ENCODE measurements around the gene NPHS1. TPM values are rescaled to one million over a fixed set of nuclear protein-coding genes. Genes with fewer than 3 reads are reported as not detected.

Gene NPHS1
- total and polyA plus RNA-seq, 5 experiments from 2014 or later: 0.27 to 0.50 TPM; not detected in 3

DNA sequence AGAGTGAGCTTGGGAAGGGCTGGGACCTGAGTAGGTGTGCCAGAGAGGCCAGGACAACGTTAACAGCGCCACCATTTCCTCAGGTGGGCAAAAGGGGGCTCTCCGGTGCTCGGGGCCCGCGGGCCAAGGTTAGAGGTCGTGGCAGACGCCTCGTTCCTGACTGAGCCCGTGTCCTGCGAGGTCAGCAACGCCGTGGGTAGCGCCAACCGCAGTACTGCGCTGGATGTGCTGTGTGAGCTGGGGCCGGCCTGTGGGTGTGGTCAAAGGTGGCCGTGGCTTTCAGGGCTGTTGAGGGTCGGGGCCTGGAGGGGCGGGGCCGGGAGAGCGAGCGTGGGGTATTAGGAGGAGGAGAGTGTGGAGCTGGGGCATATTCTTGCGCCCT, 8.1 kb upstream of the NPHS1 start:
- Mint-ChIP-seq H3K4me1 (peaks cover 5 to 27% (median 12%) of the 10 kb centered on the region in 4 donors), H3K9me3 (peaks cover 0 to 2% (median 0%) of the 10 kb centered on the region in 9 donors), H3K27ac (no peak overlapping the region), H3K4me3 (no peak overlapping the region), H3K36me3 (peaks cover 0 to 3% (median 0%) of the 10 kb centered on the region in 3 donors), H3K27me3 (peaks cover 13 to 68% (median 45%) of the 10 kb centered on the region in 5 donors)
- ATAC-seq: no peak
- peak in 1 of 10 donors; percentile 32 for DNase-seq
- POLR2A ChIA-PET: no interaction called here

DNA sequence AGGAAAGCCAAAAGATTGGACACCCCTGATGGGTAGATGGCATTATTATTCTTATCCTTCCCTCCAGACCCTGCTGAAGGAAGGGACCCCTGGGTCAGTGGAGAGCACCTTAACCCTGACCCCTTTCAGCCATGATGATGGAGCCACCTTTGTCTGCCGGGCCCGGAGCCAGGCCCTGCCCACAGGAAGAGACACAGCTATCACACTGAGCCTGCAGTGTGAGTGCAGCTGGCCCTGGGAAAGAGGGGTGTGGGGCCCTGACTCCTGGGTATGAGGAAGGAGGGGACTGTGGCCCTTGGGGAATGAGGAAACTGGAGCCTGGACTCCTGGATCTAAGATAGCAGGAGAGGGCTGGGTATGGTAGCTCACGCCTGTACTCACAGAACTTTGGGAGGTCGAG, 7.1 kb upstream of the NPHS1 start:
- ATAC-seq (no peak), DNase-seq (peak in 1 of 10 donors; percentile 27)
- Mint-ChIP-seq H3K4me3 (no peak overlapping the region), H3K36me3 (peaks cover 0 to 3% (median 0%) of the 10 kb centered on the region in 3 donors), H3K9me3 (peaks cover 0 to 2% (median 0%) of the 10 kb centered on the region in 9 donors), H3K4me1 (peaks cover 5 to 27% (median 13%) of the 10 kb centered on the region in 4 donors), H3K27me3 (peaks cover 19 to 68% (median 47%) of the 10 kb centered on the region in 5 donors), H3K27ac (no peak overlapping the region)
- POLR2A ChIA-PET: no interaction called here

DNA sequence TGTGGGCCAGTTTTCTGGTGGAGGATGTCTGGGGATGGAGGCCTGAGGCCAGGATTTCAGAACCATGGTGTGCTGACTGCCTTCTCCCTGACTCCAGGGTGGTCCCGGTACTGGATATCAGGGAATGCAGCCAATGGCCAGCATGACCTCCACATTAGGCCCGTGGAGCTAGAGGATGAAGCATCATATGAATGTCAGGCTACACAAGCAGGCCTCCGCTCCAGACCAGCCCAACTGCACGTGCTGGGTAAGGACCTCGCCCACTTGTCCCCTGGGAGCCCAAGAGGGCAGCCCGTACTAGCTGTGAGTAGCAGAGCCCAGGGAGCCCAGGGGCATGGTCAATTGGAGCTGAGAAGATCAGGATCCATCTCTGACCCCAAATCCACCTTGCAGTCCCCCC, 6.0 kb upstream of the NPHS1 start:
- ATAC-seq (no peak), DNase-seq (peak in 1 of 10 donors; percentile 52)
- Mint-ChIP-seq H3K27ac (peak overlapping the region in 1 of 10 donors; percentile 79), H3K4me1 (peaks cover 5 to 27% (median 13%) of the 10 kb centered on the region in 4 donors), H3K9me3 (peaks cover 0 to 2% (median 0%) of the 10 kb centered on the region in 9 donors), H3K4me3 (peak overlapping the region in 6 of 10 donors; percentile 22 to 55 (median 48)), H3K27me3 (peaks cover 19 to 71% (median 49%) of the 10 kb centered on the region in 5 donors), H3K36me3 (peaks cover 0 to 3% (median 0%) of the 10 kb centered on the region in 3 donors)
- POLR2A ChIA-PET: no interaction called here

DNA sequence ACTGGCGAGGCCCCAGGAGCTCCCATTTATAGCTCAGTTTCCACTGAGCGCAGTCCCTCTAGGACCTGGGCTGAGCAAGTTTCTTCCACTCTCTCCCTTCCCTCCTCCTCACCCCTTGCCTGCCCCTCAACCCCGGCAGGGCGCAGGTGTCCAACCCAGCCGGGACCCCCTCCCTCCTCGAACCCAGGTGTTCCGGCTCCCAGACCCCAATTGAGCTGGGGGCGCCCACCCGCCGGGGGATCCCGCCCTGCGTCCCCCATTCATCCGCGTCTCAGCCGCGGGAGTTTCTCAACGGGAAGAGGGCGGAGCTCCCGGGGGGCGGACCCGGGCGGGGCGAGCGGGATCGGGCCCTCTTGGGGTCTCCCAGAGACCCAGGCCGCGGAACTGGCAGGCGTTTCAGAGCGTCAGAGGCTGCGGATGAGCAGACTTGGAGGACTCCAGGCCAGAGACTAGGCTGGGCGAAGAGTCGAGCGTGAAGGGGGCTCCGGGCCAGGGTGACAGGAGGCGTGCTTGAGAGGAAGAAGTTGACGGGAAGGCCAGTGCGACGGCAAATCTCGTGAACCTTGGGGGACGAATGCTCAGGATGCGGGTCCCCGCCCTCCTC, 4.3 kb upstream of the NPHS1 start, which contains the start of gene KIRREL2:
Gene KIRREL2 (plus strand): TSS at position 366 of the 604 bp plus-strand sequence. CDS start 209 bp downstream, at position 575.
- DNase-seq (peak in 4 of 10 donors; percentile 18 to 40 (median 28)), ATAC-seq (peak; percentile 69 to 72)
- H3K36me3 Mint-ChIP-seq: peaks cover 0 to 3% (median 0%) of the 10 kb centered on the region in 3 donors
- H3K9me3 Mint-ChIP-seq: peaks cover 0 to 2% (median 0%) of the 10 kb centered on the region in 9 donors
- POLR2A ChIA-PET: interaction anchor here (0.6 kb wide), 1 partner anchor 123 kb away, joined by 5 read pairs; no protein-coding TSS in a partner anchor
- H3K4me1 Mint-ChIP-seq: peaks cover 8 to 26% (median 17%) of the 10 kb centered on the region in 4 donors
- H3K27me3 Mint-ChIP-seq: peaks cover 20 to 72% (median 52%) of the 10 kb centered on the region in 5 donors
- H3K27ac Mint-ChIP-seq: peak within 1 kb of the TSS in 1 of 10 donors; percentile 29
- H3K4me3 Mint-ChIP-seq: peak within 1 kb of the TSS; percentile 71 to 85 (median 80)

DNA sequence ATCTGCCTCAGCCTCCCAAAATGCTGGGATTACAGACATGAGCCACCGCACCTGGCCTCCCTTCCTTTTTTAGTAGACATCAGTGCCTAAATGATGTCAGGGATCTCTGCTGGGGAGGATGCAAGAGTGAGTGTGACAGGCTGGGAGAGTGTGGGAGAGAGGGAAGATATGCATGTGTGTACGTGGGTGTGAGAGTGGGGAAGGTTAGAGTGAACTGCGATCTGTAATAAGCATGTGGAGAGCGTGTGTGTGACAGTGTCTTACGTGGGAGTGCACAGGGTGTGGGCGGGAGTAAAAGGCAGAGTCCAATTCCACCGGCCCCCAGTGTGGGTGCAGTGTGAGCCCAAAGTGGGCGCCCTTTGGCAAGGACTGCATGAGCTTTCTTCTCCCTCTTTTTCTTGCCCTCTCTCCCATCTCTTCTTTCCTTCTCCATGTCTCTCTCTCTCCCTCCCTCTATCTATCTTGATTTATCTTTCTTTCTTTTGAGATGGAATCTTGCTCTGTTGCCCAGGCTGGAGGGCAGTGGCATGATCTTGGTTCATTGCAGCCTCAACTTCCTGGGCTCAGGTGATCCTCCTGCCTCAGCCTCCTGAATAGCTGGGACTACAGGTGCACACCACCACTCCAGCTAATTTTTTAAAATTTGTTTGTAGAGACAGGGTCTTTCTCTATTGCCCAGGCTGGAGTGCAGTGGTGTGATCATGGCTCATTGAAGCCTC, 893 bp upstream of the NPHS1 start:
- DNase-seq: no peak
- POLR2A ChIA-PET: interaction anchor here (0.7 kb wide), 1 partner anchor 16 kb away, joined by 4 read pairs; no protein-coding TSS in a partner anchor

DNA sequence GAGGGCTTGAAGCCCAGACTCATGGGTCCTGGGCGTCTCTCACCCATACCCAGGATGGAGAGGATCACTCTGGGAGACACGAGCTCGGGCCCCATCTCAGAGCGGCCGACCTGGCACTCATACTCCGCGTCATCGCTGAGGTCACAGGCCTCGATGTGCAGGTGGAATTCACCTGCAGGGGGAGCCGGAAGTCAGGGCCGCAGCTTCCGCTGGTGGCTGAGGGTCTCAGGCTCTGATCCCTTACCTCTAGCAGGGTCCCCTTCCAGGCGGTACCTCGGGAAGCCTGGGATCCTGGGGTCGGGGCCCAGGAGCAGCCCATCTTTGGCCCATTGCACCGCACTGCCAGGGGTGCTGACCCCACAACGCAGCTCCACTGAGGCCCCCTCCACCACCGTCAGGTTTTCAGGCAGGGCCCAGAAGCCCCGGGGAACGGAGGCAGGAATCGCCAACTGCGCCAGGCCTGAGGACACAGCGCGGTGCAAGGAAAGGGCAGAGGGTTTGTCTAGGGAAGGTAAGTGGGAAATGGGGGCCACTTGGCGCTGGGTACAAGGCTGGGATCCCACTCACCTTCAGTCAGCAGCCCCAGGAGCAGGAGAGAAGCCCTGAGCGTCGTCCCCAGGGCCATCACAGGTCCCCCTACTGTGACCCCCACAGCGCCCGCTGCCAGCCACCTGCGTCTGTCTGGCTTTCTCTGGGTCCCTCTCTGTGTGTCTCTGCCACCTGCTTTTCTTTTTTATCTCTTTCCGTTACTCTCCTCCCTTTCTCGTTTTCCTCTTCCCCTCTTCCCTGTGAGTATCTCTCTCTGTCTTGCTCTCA, 883 bp downstream of the NPHS1 start:
- Mint-ChIP-seq H3K27ac (peak overlapping the region in 6 of 10 donors; percentile 29 to 84 (median 76)), H3K9me3 (peaks cover 0 to 2% (median 0%) of the 10 kb centered on the region in 9 donors), H3K36me3 (peaks cover 0 to 5% (median 0%) of the 10 kb centered on the region in 3 donors), H3K4me1 (peaks cover 7 to 13% (median 11%) of the 10 kb centered on the region in 4 donors), H3K27me3 (peaks cover 18 to 77% (median 51%) of the 10 kb centered on the region in 5 donors), H3K4me3 (peak overlapping the region; percentile 7 to 47 (median 38))
- POLR2A ChIA-PET: no interaction called here
- peak; percentile 59 to 86 for ATAC-seq
- peak in 5 of 10 donors; percentile 19 to 54 (median 32) for DNase-seq

More for the DNA sequence above, 893 bp upstream of the NPHS1 start:
- H3K36me3 Mint-ChIP-seq: no peaks in the 10 kb centered on the region
- H3K27me3 Mint-ChIP-seq: peaks cover 14 to 69% (median 46%) of the 10 kb centered on the region in 5 donors
- peaks cover 8 to 18% (median 13%) of the 10 kb centered on the region in 4 donors for H3K4me1 Mint-ChIP-seq
- H3K4me3 Mint-ChIP-seq: peak overlapping the region in 1 of 10 donors; percentile 15
- H3K27ac Mint-ChIP-seq: peak overlapping the region in 3 of 10 donors; percentile 45 to 72 (median 69)
- H3K9me3 Mint-ChIP-seq: peaks cover 0 to 2% (median 0%) of the 10 kb centered on the region in 9 donors
- no peak for ATAC-seq

DNA sequence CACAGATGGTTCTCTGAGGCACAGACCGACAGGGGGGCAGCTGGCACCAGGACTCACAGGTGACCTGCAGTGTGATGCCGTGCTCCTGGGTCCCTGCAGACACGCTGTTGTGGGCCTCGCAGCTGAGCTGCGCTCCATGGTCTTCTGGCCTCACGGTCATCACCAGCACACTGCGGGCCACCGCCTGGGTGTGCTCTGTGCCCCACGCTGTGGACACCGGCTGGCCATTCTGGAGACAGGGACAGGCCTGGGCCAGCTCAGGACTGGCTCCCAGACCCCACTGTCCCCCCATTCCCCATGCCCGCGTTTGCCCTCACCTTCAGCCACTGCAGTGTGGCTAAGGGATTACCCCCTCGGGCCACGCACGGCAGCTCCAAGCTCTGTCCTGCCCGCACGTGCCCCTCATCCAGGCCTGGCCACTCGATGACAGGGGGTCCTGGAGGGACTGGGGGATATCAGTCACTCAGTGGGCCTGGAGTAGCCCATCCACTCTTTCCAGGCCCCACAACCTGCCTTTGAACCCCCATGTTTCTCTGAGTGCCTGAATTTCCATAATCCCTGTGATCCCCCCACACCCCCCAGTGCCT, 3.3 kb downstream of the NPHS1 start:
- Mint-ChIP-seq H3K36me3 (peaks cover 0 to 10% (median 9%) of the 10 kb centered on the region in 3 donors), H3K27me3 (peaks cover 24 to 76% (median 54%) of the 10 kb centered on the region in 5 donors), H3K4me1 (peaks cover 21 to 28% (median 25%) of the 10 kb centered on the region in 4 donors), H3K4me3 (no peak overlapping the region), H3K27ac (no peak overlapping the region), H3K9me3 (peaks cover 0 to 3% (median 0%) of the 10 kb centered on the region in 9 donors)
- no peak for ATAC-seq
- POLR2A ChIA-PET: no interaction called here
- DNase-seq: no peak

DNA sequence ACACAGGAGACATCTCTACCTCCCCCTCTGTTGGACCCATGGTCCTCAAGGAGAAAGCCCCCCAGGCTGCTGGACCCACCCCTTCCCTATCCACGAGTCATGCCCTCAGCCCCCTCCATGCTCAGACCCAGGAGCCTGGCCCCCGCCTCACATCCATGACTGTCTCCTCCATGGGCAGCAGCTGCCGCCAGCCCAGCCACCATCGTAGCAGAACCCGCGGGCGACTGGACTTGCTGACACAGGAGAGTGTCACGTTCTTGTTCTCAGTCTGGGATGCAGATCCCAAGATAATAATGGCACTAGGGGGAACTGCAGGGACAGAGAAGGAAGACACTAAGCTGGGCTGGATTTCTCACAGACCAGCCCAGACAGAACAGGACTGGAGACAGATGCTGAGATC, 3.8 kb downstream of the NPHS1 start:
- POLR2A ChIA-PET: no interaction called here
- peaks cover 21 to 28% (median 25%) of the 10 kb centered on the region in 4 donors for H3K4me1 Mint-ChIP-seq
- ATAC-seq (no peak), DNase-seq (no peak)
- peak overlapping the region in 1 of 10 donors; percentile 12 for H3K4me3 Mint-ChIP-seq
- peaks cover 24 to 81% (median 59%) of the 10 kb centered on the region in 5 donors for H3K27me3 Mint-ChIP-seq
- H3K27ac Mint-ChIP-seq: peak overlapping the region in 1 of 10 donors; percentile 13
- peaks cover 0 to 10% (median 9%) of the 10 kb centered on the region in 3 donors for H3K36me3 Mint-ChIP-seq
- H3K9me3 Mint-ChIP-seq: peaks cover 0 to 6% (median 0%) of the 10 kb centered on the region in 9 donors

DNA sequence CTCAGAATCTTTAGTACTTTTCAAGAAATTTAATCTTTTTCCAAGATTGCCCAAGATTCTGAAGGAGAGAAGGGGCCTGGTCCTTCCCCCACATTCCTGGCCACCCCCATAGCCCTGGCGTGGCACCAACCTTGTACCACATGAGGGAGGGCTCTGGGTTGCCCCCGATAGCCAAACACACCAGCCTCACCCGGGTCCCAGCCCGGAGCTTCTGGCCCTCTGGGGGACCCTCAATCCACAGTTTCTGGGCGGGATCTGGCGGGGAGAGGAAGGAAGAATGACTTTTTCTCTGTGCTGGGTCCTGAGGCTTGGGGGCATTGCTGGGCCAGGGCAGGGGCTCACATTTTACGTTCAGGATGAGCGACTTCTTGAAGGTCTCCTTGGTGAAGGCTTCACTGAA, 4.4 kb downstream of the NPHS1 start:
- POLR2A ChIA-PET: no interaction called here
- no peak overlapping the region for H3K27ac Mint-ChIP-seq
- peaks cover 26 to 84% (median 59%) of the 10 kb centered on the region in 5 donors for H3K27me3 Mint-ChIP-seq
- H3K4me1 Mint-ChIP-seq: peaks cover 21 to 28% (median 24%) of the 10 kb centered on the region in 4 donors
- no peak for DNase-seq
- peaks cover 0 to 8% (median 3%) of the 10 kb centered on the region in 9 donors for H3K9me3 Mint-ChIP-seq
- H3K4me3 Mint-ChIP-seq: peak overlapping the region in 1 of 10 donors; percentile 39
- H3K36me3 Mint-ChIP-seq: peaks cover 0 to 11% (median 10%) of the 10 kb centered on the region in 3 donors
- ATAC-seq: no peak

DNA sequence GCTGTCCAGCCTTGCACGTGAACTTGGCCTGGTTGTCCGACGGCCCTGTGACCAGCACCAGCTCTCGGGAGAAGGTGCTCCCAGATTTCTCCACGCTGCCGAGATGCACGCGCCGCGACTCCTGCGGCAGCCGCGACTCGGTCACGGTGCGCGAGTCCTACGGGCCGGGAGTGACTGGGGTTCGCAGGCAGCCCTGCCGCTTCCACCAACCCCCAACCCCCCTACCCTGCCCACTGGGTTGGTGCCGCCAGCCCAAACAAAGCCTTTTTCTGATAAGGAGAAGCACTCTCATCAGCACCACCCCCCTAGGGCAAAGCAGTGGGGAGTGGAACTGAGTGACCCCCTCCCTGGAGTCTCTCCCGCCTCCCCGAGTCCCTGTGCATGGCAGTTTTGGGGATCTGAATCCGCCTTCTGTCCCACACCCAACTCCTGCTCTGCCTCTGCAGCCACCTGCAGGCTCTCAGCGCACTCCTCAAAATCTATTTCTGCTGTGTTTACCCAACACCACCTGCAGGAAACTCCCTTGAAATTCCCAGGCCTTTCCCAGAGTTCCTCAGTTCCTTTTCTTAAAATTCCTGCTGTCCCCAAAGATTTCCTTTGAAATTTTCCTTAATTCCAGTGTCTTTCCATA, 6.2 kb downstream of the NPHS1 start:
- Mint-ChIP-seq H3K9me3 (peaks cover 0 to 15% (median 7%) of the 10 kb centered on the region in 9 donors), H3K36me3 (peaks cover 0 to 17% (median 10%) of the 10 kb centered on the region in 3 donors), H3K4me3 (peak overlapping the region; percentile 26 to 82 (median 62)), H3K27me3 (peaks cover 31 to 82% (median 61%) of the 10 kb centered on the region in 5 donors), H3K4me1 (peaks cover 18 to 27% (median 22%) of the 10 kb centered on the region in 4 donors), H3K27ac (no peak overlapping the region)
- ATAC-seq: peak; percentile 42 to 48
- no peak for DNase-seq
- POLR2A ChIA-PET: no interaction called here

All from naive thymus-derived CD8-positive, alpha-beta T cell (primary cell).